ENCODE measurements around the gene FGF14. TPM values are rescaled to one million over a fixed set of nuclear protein-coding genes. Genes with fewer than 3 reads are reported as not detected.

FGF14 gene
- total RNA-seq, 3 donors from 2014 or later (not counting 1 experiment from before 2014, with no cell fraction given), result not detected

- no peak overlapping the region for H3K27ac ChIP-seq (ENCODE audit: low read length)
- WGBS (ENCODE audit: insufficient coverage), result 62% methylated on average over 2 of the region's 2 CpGs
- no peaks in the 10 kb centered on the region for H3K9me3 ChIP-seq (ENCODE audit: control insufficient read depth, insufficient read depth, low read length)
- Mint-ChIP-seq H3K9me3 (peaks cover 6 to 8% of the 10 kb centered on the region in 2 donors), H3K4me3 (no peak overlapping the region), H3K36me3 (no peaks in the 10 kb centered on the region), H3K27me3 (ENCODE audit: low read depth in 2 of 2) (no peaks in the 10 kb centered on the region), H3K4me1 (no peaks in the 10 kb centered on the region), H3K27ac (no peak overlapping the region)
- intact Hi-C loops (cut with micrococcal nuclease), result no loop called here
- no peak for TF ChIP-seq CTCF (IDR thresholded peaks at IDR 0.05)
- no peak overlapping the region for H3K4me3 ChIP-seq (ENCODE audit: low read length)
- DNase-seq (no peak), ATAC-seq (no peak)
- H3K27me3 ChIP-seq (ENCODE audit: control insufficient read depth, insufficient read depth, low read length), result no peaks in the 10 kb centered on the region
- H3K4me1 ChIP-seq (ENCODE audit: control insufficient read depth, insufficient read depth, low read length), result no peaks in the 10 kb centered on the region
- H3K36me3 ChIP-seq (ENCODE audit: control insufficient read depth, insufficient read depth, low read length), result no peaks in the 10 kb centered on the region
Observed at GRCh38 chr13:101970341-101970740, 431.5 kb downstream of the FGF14 start.

GRCh38 chr13:101967781-101968180, 434.1 kb downstream of the FGF14 start:
- H3K27me3 ChIP-seq (ENCODE audit: control insufficient read depth, insufficient read depth, low read length), result no peaks in the 10 kb centered on the region
- no peak for TF ChIP-seq CTCF (IDR thresholded peaks at IDR 0.05)
- Mint-ChIP-seq H3K36me3 (no peaks in the 10 kb centered on the region), H3K9me3 (peaks cover 7 to 10% of the 10 kb centered on the region in 2 donors), H3K27me3 (ENCODE audit: low read depth in 2 of 2) (no peaks in the 10 kb centered on the region), H3K4me1 (no peaks in the 10 kb centered on the region), H3K4me3 (no peak overlapping the region), H3K27ac (no peak overlapping the region)
- H3K36me3 ChIP-seq (ENCODE audit: control insufficient read depth, insufficient read depth, low read length), result no peaks in the 10 kb centered on the region
- H3K9me3 ChIP-seq (ENCODE audit: control insufficient read depth, insufficient read depth, low read length), result no peaks in the 10 kb centered on the region
- intact Hi-C loops (cut with micrococcal nuclease), result no loop called here
- no peak for ATAC-seq
- no peak overlapping the region for H3K4me3 ChIP-seq (ENCODE audit: low read length)
- H3K4me1 ChIP-seq (ENCODE audit: control insufficient read depth, insufficient read depth, low read length), result no peaks in the 10 kb centered on the region
- no peak overlapping the region for H3K27ac ChIP-seq (ENCODE audit: low read length)
- DNase-seq, result no peak

GRCh38 chr13:101967216-101967615, 434.6 kb downstream of the FGF14 start:
- Mint-ChIP-seq H3K27me3 (ENCODE audit: low read depth in 2 of 2) (no peaks in the 10 kb centered on the region), H3K36me3 (no peaks in the 10 kb centered on the region), H3K27ac (no peak overlapping the region), H3K4me3 (no peak overlapping the region), H3K4me1 (no peaks in the 10 kb centered on the region), H3K9me3 (peaks cover 7 to 10% of the 10 kb centered on the region in 2 donors)
- Histone ChIP-seq H3K4me1 (ENCODE audit: control insufficient read depth, insufficient read depth, low read length) (no peaks in the 10 kb centered on the region), H3K9me3 (ENCODE audit: control insufficient read depth, insufficient read depth, low read length) (no peaks in the 10 kb centered on the region), H3K36me3 (ENCODE audit: control insufficient read depth, insufficient read depth, low read length) (no peaks in the 10 kb centered on the region), H3K27me3 (ENCODE audit: control insufficient read depth, insufficient read depth, low read length) (no peaks in the 10 kb centered on the region), H3K4me3 (ENCODE audit: low read length) (no peak overlapping the region), H3K27ac (ENCODE audit: low read length) (no peak overlapping the region)
- no peak for ATAC-seq
- intact Hi-C loops (cut with micrococcal nuclease), result no loop called here
- DNase-seq, result no peak
- no peak for TF ChIP-seq CTCF (IDR thresholded peaks at IDR 0.05)

GRCh38 chr13:101965096-101965495, 436.8 kb downstream of the FGF14 start:
- Mint-ChIP-seq H3K4me1 (no peaks in the 10 kb centered on the region), H3K27ac (no peak overlapping the region), H3K27me3 (ENCODE audit: low read depth in 2 of 2) (no peaks in the 10 kb centered on the region), H3K36me3 (no peaks in the 10 kb centered on the region), H3K9me3 (peaks cover 7% of the 10 kb centered on the region in 2 donors), H3K4me3 (no peak overlapping the region)
- no peaks in the 10 kb centered on the region for H3K36me3 ChIP-seq (ENCODE audit: control insufficient read depth, insufficient read depth, low read length)
- H3K4me1 ChIP-seq (ENCODE audit: control insufficient read depth, insufficient read depth, low read length), result no peaks in the 10 kb centered on the region
- H3K9me3 ChIP-seq (ENCODE audit: control insufficient read depth, insufficient read depth, low read length), result no peaks in the 10 kb centered on the region
- 56% methylated on average over 5 of the region's 5 CpGs for WGBS (ENCODE audit: insufficient coverage)
- intact Hi-C loops (cut with micrococcal nuclease), result no loop called here
- no peak overlapping the region for H3K4me3 ChIP-seq (ENCODE audit: low read length)
- no peak for DNase-seq
- H3K27me3 ChIP-seq (ENCODE audit: control insufficient read depth, insufficient read depth, low read length), result no peaks in the 10 kb centered on the region
- no peak for ATAC-seq
- no peak for TF ChIP-seq CTCF (IDR thresholded peaks at IDR 0.05)
- no peak overlapping the region for H3K27ac ChIP-seq (ENCODE audit: low read length)

Data from natural killer cell (primary cell).